Activated T-cell treated with anti-CD3 and anti-CD28 coated beads for 4 hours (primary cell): ENCODE data around the gene TPCN2.
A peak's percentile ranks its signal among the peaks of the same experiment; 100 is the strongest.

Experiments used
- DNase-seq: peaks from one replicate; pipeline ENCODE4 v3.0.0-alpha.2; 2020

TPCN2 gene

DNA sequence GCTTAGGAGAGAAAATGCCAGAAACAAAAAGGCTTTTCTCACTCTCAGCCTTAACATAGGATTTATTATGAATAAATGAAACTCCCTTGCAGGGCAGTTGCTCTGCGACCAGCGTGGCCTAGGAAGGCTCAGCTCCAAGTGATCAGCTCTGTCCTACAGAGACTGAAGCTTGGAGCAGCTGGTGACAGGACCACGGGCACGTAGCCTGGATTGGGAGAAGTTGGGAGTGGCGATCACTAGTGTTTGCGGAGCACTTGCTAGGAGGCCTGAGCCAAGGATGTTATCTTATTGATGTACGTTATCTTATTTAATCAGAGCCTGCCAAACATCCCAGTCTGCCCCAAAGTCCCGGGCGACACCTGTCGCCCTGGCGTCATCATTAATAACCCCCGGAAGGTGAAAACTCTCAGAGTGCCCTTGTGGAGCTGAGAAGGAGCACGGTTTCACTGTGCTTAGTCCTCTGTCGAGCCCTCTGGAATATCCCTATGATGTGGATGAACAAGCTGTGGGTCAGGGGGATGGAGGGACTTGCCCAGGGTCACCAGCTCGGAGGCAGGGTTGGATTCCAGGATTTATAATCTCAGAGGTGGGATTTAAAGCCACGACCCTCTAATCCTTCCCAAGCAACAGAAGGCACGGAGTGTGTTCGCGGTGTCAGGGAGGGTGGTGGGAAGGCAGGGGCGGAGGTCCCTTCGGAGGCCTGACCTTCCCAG lies 66.2 kb downstream of the TPCN2 start:
- no peak for DNase-seq

DNA sequence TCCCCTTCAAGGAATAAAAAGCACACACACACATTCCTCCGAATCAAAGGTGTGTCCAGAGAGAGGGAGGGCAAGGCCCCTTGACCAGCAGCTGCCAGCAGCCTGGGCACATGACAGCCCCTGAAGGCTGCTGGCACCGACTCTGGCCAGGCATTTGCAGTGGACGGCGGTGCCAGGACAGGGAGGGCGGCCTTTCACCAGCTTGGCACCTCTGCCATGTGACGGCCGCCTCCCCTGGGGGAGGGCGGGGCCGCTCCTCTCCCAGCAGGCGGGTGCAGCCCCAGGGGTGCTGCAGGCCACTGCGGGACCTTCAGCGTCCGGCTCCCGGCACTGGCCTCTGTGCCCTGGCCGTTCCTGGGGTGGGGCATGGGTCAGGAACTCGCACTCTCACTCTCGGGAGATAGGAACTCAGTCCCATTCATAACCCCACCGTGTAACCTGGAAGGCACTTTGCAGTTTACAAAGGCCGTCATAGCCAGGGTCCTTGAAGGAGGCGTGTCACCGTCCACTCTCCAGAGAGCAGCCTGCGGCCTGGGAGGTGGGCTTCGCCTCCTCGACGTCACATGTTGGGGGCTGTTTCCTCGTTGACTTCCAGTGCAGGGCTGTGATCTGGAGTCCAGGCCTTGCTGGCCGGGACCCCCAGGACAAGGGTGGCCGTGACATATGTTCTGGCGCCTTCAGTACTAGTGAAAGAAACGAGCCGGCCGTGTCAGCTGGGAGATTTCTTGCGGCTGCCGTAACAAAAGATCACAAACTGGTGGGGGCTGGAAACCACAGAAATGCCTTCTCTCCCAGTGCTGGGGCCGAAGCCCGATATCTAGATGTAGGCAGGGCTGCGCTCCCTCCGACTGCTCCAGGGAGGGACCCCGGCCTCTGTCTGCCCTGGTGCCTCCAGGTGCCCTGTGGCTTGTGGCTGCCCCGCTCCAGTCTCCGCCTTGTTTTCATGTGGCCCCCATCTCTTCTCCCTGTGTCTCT lies 67.1 kb downstream of the TPCN2 start:
- no peak for DNase-seq

DNA sequence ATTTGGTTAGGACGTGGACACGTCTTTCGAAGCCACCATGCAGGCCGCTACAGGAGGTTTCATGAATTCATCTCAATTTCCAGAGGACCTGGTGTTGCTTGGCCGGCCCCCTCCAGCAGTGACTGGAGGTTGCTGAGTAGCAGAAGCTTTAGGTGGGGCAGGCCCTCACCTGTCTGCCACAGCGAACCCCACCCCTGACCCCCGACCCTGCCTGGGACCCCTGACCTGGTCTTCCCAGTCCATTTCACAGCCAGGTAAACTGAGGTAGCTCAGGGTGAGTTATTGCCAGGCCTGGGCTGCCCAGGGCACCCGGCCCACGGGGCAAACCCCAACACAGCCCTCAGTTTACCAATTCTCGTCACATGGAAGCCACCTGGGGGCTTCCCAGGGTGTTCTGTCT lies 67.9 kb downstream of the TPCN2 start:
- DNase-seq = no peak

GRCh38 chr11:69119190-69119589 lies 70.5 kb downstream of the TPCN2 start:
- no peak for DNase-seq

DNA sequence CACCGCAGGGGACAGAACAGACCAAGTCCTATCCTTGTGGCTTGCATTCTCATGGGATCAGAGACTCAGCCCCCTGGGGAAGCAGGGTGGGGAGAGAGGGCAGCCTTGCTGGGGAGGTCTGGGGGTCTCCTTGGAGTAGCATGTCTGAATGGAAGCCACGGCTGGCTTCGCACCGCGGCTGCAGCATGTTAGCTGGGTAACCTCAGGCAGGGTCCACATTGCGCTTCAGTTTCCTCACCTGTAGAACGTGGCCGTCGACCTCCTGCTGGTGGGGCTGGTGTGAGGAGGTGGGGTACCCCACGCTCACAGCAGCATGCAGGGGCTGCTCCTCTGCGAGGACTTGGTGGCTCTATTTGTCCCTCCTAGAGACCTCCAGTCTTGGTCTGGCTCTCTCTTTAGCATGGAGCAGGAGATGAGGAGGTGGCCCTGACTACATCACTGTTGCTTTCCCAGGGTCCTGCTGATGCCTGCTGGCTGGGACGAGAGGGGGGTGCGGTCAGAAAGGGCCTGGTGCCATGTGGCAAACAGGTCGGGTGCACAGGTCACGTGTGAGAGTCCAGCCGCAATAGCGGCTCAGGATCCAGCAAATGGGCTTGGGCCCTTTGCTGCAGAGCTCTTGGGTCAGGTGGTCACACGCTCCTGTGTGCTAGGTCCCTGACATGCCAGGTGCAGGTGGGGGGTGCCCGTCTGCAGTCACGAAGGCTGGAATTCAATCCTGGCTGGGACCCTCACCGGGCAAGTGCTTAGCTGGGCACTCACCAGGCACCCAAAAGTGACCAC lies 71.6 kb downstream of the TPCN2 start:
- DNase-seq = no peak

GRCh38 chr11:69121021-69121420 lies 72.3 kb downstream of the TPCN2 start:
- DNase-seq = no peak

DNA sequence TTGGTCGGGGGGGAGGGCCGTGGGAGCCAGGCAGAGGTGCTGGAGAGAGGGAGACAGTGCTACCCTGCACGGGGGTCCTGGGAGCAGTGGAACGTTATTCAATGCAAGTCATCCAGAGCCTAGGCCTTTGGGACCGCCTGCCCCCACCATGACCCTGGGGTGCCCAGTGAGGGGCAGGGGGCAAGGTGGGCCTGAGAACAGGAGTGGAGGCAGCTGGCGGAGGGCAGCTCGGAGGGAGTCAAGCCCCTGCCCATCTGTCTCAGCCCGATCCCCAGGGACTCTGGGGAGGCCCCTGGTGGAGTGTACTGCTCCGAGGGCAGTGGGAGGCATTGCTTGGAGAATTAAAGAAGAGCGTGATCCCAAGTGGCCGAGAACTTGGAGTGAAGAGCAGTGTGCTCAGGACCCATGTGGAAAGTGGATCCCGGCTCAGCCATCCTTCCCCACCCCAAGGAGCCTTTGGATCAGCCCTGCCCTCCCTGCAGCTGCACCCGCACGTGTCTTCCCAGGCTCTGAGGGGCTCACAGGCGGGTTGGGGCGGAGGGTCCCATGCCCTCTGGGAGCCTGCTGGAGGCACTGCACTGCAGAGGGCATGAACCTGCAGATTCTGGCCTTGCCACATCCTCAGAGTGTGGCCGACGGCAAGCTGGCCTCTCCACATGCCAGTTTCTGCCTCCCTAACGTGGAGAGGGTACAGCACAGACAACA lies 73.0 kb downstream of the TPCN2 start:
- no peak for DNase-seq

DNA sequence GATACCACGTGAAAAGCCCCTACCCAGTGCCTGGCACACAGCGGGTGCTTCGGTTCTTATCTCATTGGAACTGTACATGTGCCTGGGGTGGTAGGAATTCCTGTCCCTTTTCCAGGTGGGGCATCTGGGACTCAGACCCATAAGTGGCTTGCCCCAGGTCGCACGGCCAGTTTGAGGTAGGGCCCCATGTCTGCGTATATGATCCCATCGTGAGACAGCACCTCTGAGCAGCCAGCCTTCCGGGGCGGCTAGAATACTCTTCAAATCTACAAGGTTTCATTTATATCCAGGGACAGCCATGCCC lies 73.5 kb downstream of the TPCN2 start:
- no peak for DNase-seq

GRCh38 chr11:69122630-69123431 lies 74.1 kb downstream of the TPCN2 start:
- peak; percentile 84 for DNase-seq

DNA sequence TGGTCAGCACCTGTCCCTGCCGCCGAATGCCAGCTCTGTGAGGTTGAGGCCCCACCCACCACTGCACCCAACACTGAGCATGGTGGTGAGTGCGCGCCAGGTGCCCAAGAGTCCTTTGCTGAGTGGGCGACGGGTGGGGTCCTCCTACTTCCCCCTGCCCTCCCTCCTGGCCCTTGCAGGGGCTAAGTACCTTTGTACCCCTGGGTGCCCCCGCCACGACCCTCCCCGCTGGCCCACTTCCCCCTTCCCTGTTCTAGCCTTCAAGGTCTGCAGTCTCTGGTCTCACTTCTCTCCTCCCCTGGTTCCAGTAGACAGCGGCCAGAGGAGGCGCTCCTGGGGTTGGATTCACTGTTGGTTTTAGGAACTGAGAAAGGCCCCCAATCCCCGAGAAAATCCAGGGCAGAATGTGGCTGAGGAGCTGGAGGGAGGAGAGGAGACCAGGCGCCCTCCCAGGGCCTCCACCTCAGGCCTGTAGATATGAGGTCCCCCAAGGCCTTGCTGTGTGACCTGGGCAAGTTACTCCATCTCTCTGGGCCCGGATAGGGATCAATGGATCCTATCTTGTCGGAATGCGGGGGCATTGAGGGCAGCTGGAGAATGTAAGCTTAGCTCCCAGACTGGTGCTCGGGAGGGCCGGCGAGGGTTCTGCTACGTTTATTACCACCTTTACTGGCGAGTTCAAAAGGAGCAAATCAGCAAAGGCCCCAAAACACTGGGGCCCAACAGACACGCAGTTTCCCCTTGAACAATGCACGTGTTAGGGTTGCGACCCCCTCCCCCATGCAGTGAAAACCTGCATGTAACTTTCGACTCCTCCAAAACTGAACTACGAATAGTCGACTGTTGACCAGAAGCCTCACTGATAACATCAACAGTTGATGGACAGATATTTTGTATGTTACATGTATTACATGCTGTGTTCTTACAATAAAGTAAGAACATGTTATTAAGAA lies 75.1 kb downstream of the TPCN2 start:
- no peak for DNase-seq

DNA sequence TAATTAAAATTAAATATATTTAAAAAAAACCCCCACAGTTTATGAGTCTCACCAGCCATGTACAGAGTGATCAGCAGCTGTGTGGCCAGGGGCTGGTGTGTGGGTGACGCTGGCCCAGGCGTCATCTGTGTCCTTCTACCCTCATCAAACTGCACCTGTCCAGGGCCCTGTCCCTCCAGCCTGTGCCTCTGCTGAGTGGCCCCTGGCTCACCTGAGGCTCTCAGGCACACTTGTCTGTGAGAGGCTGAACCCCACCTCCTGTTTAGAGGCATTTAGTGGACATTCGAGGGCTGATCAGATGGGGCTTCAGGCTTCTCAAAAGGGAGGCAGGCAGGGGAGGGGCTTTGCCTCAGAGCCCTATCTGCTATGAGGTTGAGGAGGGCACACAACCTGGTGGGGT lies 77.1 kb downstream of the TPCN2 start:
- no peak for DNase-seq

DNA sequence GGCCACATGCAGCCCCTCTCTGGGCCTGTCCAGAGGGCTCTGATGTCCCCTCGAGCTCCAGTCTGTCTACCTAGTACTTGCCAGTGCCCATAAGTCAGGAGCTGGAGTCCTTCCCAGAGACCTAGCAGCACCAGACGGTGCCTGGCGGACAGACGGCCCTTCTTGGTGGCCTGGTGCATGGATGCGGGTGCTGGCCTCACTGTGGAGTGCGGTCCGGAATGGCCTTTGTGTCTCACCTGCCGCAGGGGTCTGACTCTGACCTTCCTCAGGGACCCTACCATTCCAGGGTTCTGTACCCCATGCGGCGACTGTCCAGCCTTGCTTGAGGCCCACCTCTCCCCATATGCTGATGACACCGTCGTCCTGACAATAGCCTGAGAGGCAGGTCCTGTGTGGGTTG lies 77.6 kb downstream of the TPCN2 start:
- DNase-seq = no peak

DNA sequence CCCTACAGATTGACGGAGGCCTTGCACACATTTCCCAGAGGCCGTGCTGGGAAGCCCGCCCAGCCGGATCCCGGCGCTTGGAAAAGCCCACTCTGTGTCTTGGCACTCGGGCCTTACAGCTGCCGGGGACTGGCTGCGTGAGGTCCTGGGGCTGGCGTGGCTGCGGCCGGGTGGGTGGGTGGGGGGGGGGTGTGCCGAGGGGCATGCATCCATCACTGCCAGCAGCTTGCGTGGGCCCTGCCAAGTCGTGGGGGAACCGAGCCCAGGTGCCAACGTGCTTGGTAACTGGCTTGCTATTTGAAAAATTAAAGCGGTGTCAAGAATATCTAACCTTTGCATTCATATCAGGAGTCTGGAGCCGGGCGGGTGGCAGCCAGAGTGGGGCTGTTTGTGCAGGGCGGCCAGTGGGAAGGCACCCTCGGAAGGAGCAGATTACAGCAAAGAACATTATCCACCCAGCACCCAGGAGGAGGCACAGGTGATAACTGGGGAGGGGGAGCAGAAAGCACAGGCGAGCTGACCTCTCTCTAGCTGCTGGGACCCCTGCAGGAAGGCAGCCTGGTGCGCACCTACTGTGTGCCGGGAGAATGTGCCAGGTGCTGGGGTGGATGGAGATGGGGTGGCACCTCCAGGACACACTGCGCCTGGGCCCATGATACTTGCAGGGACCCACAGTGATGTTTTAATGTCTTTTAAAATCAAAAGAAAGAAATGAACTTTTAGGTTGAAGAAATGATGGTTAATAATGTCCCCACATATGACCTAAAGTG lies 78.5 kb downstream of the TPCN2 start:
- DNase-seq = no peak

DNA sequence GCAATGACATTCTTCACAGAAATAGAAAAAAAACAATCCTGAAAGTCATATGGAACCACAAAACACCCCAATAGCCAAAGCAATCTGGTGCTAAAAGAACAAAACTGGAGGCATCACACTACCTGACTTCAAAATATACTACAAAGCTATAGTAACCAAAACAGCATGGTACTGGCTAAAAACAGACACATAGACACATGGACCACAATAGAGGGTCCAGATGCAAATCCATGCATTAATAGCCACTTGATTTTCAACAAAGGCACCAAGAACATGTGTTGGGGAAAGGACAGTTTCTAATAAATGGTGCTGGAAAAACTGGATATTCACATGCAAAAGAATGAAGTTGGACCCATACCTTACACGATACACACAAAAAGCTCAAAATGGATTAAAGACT lies 79.2 kb downstream of the TPCN2 start:
- no peak for DNase-seq

DNA sequence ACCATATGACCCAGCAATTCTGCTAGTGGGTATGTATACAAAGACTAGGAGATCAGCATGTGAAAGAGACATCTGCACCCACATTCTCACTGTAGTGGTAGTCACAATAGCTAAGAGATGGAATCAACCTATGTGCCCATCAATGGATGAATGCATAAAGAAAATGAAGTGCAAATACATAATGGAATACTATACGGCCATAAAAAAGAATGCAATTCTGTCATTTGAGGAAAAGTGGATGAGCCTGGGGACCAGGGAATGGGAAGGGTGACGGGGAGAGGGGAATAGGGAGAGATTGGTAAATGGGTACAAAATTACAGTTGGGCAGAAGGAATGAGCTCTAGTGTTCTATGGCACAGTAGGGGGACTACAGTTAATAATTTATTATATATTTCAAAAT lies 80.3 kb downstream of the TPCN2 start:
- DNase-seq = no peak

DNA sequence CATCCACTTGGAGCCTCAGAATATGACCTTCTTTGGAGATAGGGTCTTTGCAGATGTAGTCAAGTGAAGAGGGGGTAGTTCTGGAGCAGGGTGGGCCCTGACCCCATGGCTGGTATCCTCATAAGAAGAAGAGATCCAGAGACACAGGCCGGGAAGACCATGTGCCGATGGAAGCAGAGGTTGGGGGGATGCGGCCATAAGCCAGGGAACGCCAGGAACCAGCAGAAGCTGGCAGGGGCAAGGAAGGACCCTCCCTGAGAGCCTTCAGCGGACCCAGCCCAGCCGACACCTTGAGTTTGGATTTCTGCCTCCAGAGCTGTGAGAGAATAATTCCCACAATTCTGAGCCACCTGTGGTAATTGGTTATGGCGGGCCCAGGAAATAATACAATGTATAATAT lies 80.9 kb downstream of the TPCN2 start:
- DNase-seq = no peak

DNA sequence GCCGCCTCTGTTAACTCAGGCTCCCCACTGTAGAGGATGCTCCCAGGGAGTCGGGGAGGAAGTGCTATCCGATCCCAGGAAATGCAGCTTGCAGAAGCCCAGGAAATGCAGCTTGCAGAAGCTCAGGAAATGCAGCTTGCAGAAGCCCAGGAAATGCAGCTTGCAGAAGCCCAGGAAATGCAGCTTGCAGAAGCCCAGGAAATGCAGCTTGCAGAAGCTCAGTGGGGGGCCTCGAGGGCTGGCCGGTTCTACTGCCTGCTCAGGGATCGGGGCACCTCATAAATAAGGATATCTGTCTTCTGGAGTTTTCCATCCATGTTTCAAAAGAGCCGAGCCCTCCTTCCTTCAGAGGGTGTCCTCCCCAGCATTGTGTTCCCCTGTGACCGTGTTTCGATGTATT lies 81.9 kb downstream of the TPCN2 start:
- no peak for DNase-seq

DNA sequence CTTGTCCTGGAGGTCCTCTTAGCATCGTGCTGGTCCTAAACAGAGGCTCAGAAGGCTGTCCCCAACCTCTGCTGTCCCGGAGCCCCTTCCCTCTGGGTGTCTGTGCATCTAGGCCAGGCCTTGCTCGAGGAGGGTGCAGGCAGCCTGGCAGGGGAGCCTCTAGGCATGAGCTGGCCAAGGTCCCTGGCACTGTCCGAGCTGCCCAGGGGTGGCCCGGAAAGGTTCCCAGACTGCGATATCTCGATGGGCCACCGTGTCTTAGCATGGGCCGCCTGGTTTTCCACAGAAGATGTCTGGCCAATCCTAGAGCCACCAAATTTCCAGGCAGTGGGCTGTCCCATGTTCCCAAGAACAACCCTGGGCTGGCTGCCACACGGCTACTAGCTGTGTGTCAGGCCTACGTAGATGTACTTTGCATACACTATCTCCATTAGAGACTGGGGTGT lies 82.4 kb downstream of the TPCN2 start:
- DNase-seq = no peak

DNA sequence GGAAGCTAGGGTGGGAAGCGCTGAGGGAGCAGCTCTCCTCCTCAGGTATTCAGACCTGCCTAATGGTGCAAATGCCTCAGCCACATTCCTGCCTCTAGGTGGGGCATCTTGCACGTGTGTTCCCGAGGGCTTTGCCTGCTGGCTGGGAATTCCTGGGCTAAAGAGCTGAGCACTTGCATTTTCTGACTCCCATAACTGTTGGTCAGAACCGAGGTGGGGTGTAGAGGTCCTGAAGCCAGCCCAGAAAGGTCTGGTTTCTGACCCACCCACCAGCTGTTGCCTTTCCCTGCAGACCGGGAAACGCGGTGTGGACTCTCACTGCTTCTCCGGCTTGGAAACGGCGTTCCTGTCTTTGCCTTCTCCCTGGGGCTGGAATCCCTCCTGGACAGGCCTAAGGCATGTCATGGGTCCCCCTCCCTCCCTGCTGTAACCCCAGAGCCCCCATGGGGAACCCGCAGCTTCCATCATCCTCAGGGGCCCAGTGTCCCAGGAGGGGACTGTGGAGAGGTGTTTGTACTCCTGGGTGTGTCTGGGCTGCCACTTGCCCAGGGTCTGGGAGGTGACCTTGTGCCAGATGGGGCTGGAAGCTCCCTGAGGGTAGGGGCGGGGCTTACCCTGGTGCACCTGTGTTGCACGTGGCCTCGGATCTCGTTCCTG lies 83.0 kb downstream of the TPCN2 start:
- DNase-seq = no peak

DNA sequence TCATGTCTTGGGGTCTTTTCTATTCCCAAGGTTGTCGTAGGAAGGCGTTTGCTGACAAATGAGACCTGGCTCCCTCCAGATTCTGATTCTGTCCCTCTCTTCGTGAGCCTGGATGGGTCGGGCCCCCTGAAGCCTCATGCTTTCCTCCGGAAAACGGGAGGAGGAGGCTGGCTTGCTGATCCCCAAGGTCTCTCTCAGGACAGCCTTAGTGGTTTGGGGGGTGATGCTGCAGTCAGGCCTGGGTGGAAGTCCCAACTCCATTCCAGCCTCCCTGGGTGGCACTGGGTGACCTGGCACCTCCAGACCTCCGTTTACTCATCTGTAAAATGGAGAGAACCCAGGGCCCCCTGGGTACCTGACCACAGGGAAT lies 83.6 kb downstream of the TPCN2 start:
- no peak for DNase-seq
